Liver (tissue), 3 donors: ENCODE data around the gene CKMT1A.

Experiments used
- EGR1 ChIP-seq, 2 donors: IDR thresholded peaks; 2 replicates each; pipeline ENCODE4 v1.6.1; 2016 to 2018; ENCODE audit warnings: antibody characterized with exemption in 2 of 2, low read depth in 2 of 2
- GABPA ChIP-seq, 2 donors: IDR thresholded peaks in 1 of 2; conservative IDR thresholded peaks in 1 of 2; 2 replicates each; pipeline ENCODE4 v1.6.1; 2016; ENCODE audit warnings: antibody characterized with exemption in 2 of 2, mild to moderate bottlenecking in 1 of 2, moderate library complexity in 1 of 2
- HNF4A ChIP-seq, 2 donors: conservative IDR thresholded peaks; 2 replicates each; pipeline ENCODE4 v1.6.1; 2016; ENCODE audit warnings: antibody characterized with exemption in 2 of 2, mild to moderate bottlenecking in 2 of 2
- JUND ChIP-seq, 2 donors: IDR thresholded peaks; 2 replicates each; pipeline ENCODE4 v1.6.1; 2016; ENCODE audit warnings: antibody characterized with exemption in 2 of 2
- RAD21 ChIP-seq, 2 donors: IDR thresholded peaks; 2 replicates each; pipeline ENCODE4 v1.6.1; 2016; ENCODE audit warnings: antibody characterized with exemption in 2 of 2, mild to moderate bottlenecking in 2 of 2
- REST ChIP-seq: IDR thresholded peaks from 2 replicates; pipeline ENCODE4 v1.6.1; 2016; ENCODE audit warnings: antibody characterized with exemption, mild to moderate bottlenecking
- RXRA ChIP-seq, 2 donors: IDR thresholded peaks; 2 replicates each; pipeline ENCODE4 v1.6.1; 2017 to 2018; ENCODE audit warnings: antibody characterized with exemption in 2 of 2, mild to moderate bottlenecking in 1 of 2
- SP1 ChIP-seq: IDR thresholded peaks from 2 replicates; pipeline ENCODE4 v1.6.1; 2018; ENCODE audit warnings: antibody characterized with exemption, mild to moderate bottlenecking
- TAF1 ChIP-seq: conservative IDR thresholded peaks from 2 replicates; pipeline ENCODE4 v1.6.1; 2016; ENCODE audit warnings: antibody characterized with exemption, mild to moderate bottlenecking
- YY1 ChIP-seq: IDR thresholded peaks from 2 replicates; pipeline ENCODE4 v1.6.1; 2016; ENCODE audit warnings: antibody characterized with exemption, mild to moderate bottlenecking
- TF ChIP-seq, protein P1 (sequence below): fragments of 150-350 bp; IDR thresholded peaks from 2 replicates; pipeline ENCODE4 v1.5.1; 2017; ENCODE audit warnings: improper control_type of control experiment, low read depth, low read length; ENCODE audit not compliant: missing input control
- TF ChIP-seq, protein P2 (sequence below): IDR thresholded peaks from 2 replicates; pipeline ENCODE4 v1.6.1; 2016; ENCODE audit warnings: antibody characterized with exemption
- TF ChIP-seq, protein P3 (sequence below): IDR thresholded peaks from 2 replicates; pipeline ENCODE4 v1.6.1; 2016; ENCODE audit warnings: antibody characterized with exemption
- donor health status: healthy.
- donor health status: healthy.

GRCh38 chr15:43702701-43703424, 9.2 kb downstream of the CKMT1A start:
- no peak for TF ChIP-seq SP1
- TF ChIP-seq, protein P1, sequence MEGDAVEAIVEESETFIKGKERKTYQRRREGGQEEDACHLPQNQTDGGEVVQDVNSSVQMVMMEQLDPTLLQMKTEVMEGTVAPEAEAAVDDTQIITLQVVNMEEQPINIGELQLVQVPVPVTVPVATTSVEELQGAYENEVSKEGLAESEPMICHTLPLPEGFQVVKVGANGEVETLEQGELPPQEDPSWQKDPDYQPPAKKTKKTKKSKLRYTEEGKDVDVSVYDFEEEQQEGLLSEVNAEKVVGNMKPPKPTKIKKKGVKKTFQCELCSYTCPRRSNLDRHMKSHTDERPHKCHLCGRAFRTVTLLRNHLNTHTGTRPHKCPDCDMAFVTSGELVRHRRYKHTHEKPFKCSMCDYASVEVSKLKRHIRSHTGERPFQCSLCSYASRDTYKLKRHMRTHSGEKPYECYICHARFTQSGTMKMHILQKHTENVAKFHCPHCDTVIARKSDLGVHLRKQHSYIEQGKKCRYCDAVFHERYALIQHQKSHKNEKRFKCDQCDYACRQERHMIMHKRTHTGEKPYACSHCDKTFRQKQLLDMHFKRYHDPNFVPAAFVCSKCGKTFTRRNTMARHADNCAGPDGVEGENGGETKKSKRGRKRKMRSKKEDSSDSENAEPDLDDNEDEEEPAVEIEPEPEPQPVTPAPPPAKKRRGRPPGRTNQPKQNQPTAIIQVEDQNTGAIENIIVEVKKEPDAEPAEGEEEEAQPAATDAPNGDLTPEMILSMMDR = no peak
- TF ChIP-seq, protein P2, sequence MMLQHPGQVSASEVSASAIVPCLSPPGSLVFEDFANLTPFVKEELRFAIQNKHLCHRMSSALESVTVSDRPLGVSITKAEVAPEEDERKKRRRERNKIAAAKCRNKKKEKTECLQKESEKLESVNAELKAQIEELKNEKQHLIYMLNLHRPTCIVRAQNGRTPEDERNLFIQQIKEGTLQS = no peak
- no peak for TF ChIP-seq RXRA (IDR thresholded peaks at IDR 0.05)
- no peak for TF ChIP-seq REST
- no peak for TF ChIP-seq YY1
- no peak for TF ChIP-seq TAF1
- TF ChIP-seq, protein P3, sequence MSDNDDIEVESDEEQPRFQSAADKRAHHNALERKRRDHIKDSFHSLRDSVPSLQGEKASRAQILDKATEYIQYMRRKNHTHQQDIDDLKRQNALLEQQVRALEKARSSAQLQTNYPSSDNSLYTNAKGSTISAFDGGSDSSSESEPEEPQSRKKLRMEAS = no peak
- no peak for TF ChIP-seq GABPA (IDR thresholded peaks at IDR 0.05 in 1 of 2, conservative IDR thresholded peaks at IDR 0.05 in 1 of 2)
- TF ChIP-seq JUND (IDR thresholded peaks at IDR 0.05) = no peak
- no peak for TF ChIP-seq RAD21 (IDR thresholded peaks at IDR 0.05)
- no peak for TF ChIP-seq EGR1 (IDR thresholded peaks at IDR 0.05; ENCODE audit: low read depth in 2 of 2)
- no peak for TF ChIP-seq HNF4A (conservative IDR thresholded peaks at IDR 0.05)
